Neural progenitor cell (in vitro differentiated cells): ENCODE measurements around the gene FAM153A. TPM values are rescaled to one million over a fixed set of nuclear protein-coding genes. Genes with fewer than 3 reads are reported as not detected.
"Not testable (repeated sequence)": the region's sequence is repeated elsewhere in the genome, so short reads cannot be mapped to it uniquely, and the experiment has no call there.

ENCODE experiments used
- DNase-seq: peaks from one replicate; pipeline ENCODE4 v3.0.0-alpha.2; 2016; ENCODE audit warnings: low spot score
- H2AFZ ChIP-seq: fragments of 200-600 bp; sonication (generic); replicated peaks from 2 replicates; pipeline ENCODE4 v1.6.1; 2016; ENCODE audit warnings: antibody characterized with exemption
- H3F3A ChIP-seq: fragments of 200-600 bp; sonication (generic); 2 replicates; pipeline ENCODE4 v1.6.1; 2016; ENCODE audit warnings: antibody characterized with exemption, low read depth
- H3K27ac ChIP-seq: fragments of 200-600 bp; sonication (generic); 2 replicates; pipeline ENCODE4 v1.5.1; 2016; ENCODE audit warnings: mild to moderate bottlenecking
- H3K27me3 ChIP-seq: fragments of 200-600 bp; sonication (generic); 2 replicates; pipeline ENCODE4 v1.6.1; 2016; ENCODE audit warnings: mild to moderate bottlenecking, moderate library complexity
- H3K36me3 ChIP-seq: fragments of 200-600 bp; sonication (generic); 2 replicates; pipeline ENCODE4 v1.5.1; 2016
- H3K4me1 ChIP-seq: fragments of 200-600 bp; sonication (generic); 2 replicates; pipeline ENCODE4 v1.6.1; 2016; ENCODE audit warnings: mixed run types
- H3K4me2 ChIP-seq: fragments of 200-600 bp; sonication (generic); 2 replicates; pipeline ENCODE4 v1.6.1; 2016
- H3K4me3 ChIP-seq: fragments of 200-600 bp; sonication (generic); 2 replicates; pipeline ENCODE4 v1.5.1; 2016
- H3K79me2 ChIP-seq: fragments of 200-600 bp; sonication (generic); 2 replicates; pipeline ENCODE4 v1.6.1; 2016; ENCODE audit warnings: low read depth
- H3K9ac ChIP-seq: fragments of 200-600 bp; sonication (generic); 2 replicates; pipeline ENCODE4 v1.6.1; 2016
- H3K9me3 ChIP-seq: fragments of 200-600 bp; sonication (generic); 2 replicates; pipeline ENCODE4 v1.5.1; 2016; ENCODE audit warnings: low read depth
- H4K20me1 ChIP-seq: fragments of 200-600 bp; sonication (generic); 2 replicates; pipeline ENCODE4 v1.6.1; 2016; ENCODE audit warnings: low read depth
- H3K27ac Mint-ChIP-seq: 3 replicates; pipeline ENCODE4 v1.8.0; 2021; ENCODE audit warnings: mixed read lengths
- H3K27me3 Mint-ChIP-seq: 2 replicates; pipeline ENCODE4 v1.8.0; 2022; ENCODE audit warnings: low read depth, mild to moderate bottlenecking, inconsistent platforms, moderate library complexity, mixed read lengths; ENCODE audit not compliant: insufficient read depth
- H3K36me3 Mint-ChIP-seq: 3 replicates; pipeline ENCODE4 v1.8.0; 2021; ENCODE audit warnings: mixed read lengths
- H3K4me1 Mint-ChIP-seq: 3 replicates; pipeline ENCODE4 v1.8.0; 2021; ENCODE audit warnings: mixed read lengths
- H3K4me3 Mint-ChIP-seq: 3 replicates; pipeline ENCODE4 v1.8.0; 2021; ENCODE audit warnings: mild to moderate bottlenecking, moderate library complexity, mixed read lengths
- H3K9me3 Mint-ChIP-seq: 3 replicates; pipeline ENCODE4 v1.8.0; 2020; ENCODE audit warnings: mixed read lengths
- total RNA-seq: library from RNA; depleted of rRNA; stranded (reverse); fragments of >200 nt; gene quantifications from 2 replicates; pipeline ENCODE4 v1.2.3, GENCODE V29; 2015; ENCODE audit warnings: low replicate concordance

The FAM153A gene
- total RNA-seq, 1 donor from 2014 or later, result not detected

DNA sequence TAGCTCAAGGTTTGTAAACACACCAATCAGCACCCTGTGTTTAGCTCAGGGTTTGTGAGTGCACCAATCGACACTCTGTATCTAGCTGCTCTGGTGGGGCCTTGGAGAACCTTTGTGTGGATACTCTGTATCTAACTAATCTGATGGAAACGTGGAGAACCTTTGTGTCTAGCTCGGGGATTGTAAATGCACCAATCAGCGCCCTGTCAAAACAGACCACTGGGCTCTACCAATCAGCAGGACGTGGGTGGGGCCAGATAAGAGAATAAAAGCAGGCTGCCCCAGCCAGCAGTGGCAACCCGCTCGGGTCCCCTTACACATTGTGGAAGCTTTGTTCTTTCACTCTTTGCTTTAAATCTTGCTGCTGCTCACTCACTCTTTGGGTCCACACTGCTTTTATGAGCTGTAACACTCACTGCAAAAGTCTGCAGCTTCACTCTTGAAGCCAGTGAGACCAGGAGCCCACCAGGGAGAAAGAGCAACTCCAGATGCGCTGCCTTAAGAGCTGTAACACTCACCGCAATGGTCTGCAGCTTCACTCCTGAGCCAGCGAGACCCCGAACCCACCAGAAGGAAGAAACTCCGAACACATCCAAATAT is 93.6 kb downstream of the FAM153A start:
- not testable (repeated sequence) for H2AFZ ChIP-seq, H3K9me3 Mint-ChIP-seq, H4K20me1 ChIP-seq, H3K27me3 ChIP-seq, H3F3A ChIP-seq, H3K4me1 ChIP-seq, H3K79me2 ChIP-seq, H3K4me3 Mint-ChIP-seq, H3K9me3 ChIP-seq, H3K4me3 ChIP-seq, H3K27me3 Mint-ChIP-seq, H3K36me3 Mint-ChIP-seq, H3K27ac Mint-ChIP-seq, DNase-seq, H3K4me2 ChIP-seq, H3K27ac ChIP-seq, H3K36me3 ChIP-seq, H3K4me1 Mint-ChIP-seq, H3K9ac ChIP-seq

- H3K4me3 Mint-ChIP-seq, H3K4me3 ChIP-seq, H3K9me3 Mint-ChIP-seq: not testable (repeated sequence)
Observed at GRCh38 chr5:177688091-177688490, 94.6 kb downstream of the FAM153A start.

DNA sequence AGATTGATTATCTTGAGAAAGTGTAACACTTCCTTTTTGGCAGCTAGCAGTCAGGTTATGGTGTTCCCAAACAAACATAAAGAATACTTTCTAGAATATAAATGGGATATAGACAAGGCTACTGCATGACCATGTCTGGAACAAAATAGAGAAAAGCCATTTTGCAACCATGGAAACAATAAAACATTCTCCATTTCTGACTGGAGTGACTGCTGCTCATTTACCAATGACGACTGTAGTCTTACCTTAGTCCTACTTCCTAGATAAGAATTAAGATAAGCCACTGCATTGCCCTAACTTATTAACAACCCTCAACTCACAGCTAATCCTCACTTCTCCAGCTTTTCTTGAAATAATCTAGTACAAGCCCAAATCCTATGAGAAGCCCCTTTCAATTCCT is 100.8 kb downstream of the FAM153A start:
- H3K27me3 ChIP-seq, H4K20me1 ChIP-seq, H3K4me1 ChIP-seq, H3K36me3 Mint-ChIP-seq, H3K4me3 Mint-ChIP-seq, H2AFZ ChIP-seq, H3K27ac ChIP-seq, H3K4me1 Mint-ChIP-seq, H3F3A ChIP-seq, DNase-seq, H3K27me3 Mint-ChIP-seq, H3K79me2 ChIP-seq, H3K4me3 ChIP-seq, H3K9me3 ChIP-seq, H3K9me3 Mint-ChIP-seq, H3K9ac ChIP-seq, H3K36me3 ChIP-seq, H3K27ac Mint-ChIP-seq, H3K4me2 ChIP-seq: not testable (repeated sequence)

More at GRCh38 chr5:177688091-177688490, 94.6 kb downstream of the FAM153A start:
- not testable (repeated sequence) for H2AFZ ChIP-seq, H3K4me1 ChIP-seq, H3K27me3 ChIP-seq, H3K36me3 Mint-ChIP-seq, H3F3A ChIP-seq, DNase-seq, H4K20me1 ChIP-seq, H3K79me2 ChIP-seq, H3K9ac ChIP-seq, H3K27ac Mint-ChIP-seq, H3K4me1 Mint-ChIP-seq, H3K4me2 ChIP-seq, H3K27me3 Mint-ChIP-seq, H3K9me3 ChIP-seq, H3K36me3 ChIP-seq, H3K27ac ChIP-seq

Other genes with a start within 250 kb of the FAM153A start
- gene FAM193B, start 228.3 kb downstream of the FAM153A start, total RNA-seq, result 42.5 and 78.5 TPM in 2 replicates
- 30.9 and 49.0 TPM in 2 replicates for gene TMED9, start 190.7 kb downstream of the FAM153A start, total RNA-seq
- gene B4GALT7, start 182.8 kb downstream of the FAM153A start, total RNA-seq, result 11.6 and 23.1 TPM in 2 replicates
- not detected in 2 replicates for gene PROP1, start 213.3 kb upstream of the FAM153A start, total RNA-seq